ENCODE data around the gene TMEM52. TPM values are rescaled to one million over a fixed set of nuclear protein-coding genes. Genes with fewer than 3 reads are reported as not detected.
A peak's percentile ranks its signal among the peaks of the same experiment; 100 is the strongest.

The TMEM52 gene
- total and polyA plus RNA-seq, 2 of the 13 experiments (the other 11 are each of a cell fraction or from before 2014, with no cell fraction given) = 13.2 to 18.7 TPM

- TF ChIP-seq ZNF280B (CRISPR knock-in tag; IDR thresholded peaks at IDR 0.05; ENCODE audit: borderline replicate concordance) (no peak), ZBTB3 (CRISPR knock-in tag; IDR thresholded peaks at IDR 0.05; ENCODE audit: borderline replicate concordance, low read depth) (no peak), DRAP1 (CRISPR knock-in tag; IDR thresholded peaks at IDR 0.05) (no peak), THAP11 (CRISPR knock-in tag; IDR thresholded peaks at IDR 0.05) (no peak), TARDBP (CRISPR knock-in tag; IDR thresholded peaks at IDR 0.05) (no peak), ZNF670 (CRISPR knock-in tag; IDR thresholded peaks at IDR 0.05; ENCODE audit: borderline replicate concordance) (no peak), ZNF570 (CRISPR knock-in tag; IDR thresholded peaks at IDR 0.05; ENCODE audit: borderline replicate concordance) (no peak), ARNTL (CRISPR knock-in tag; IDR thresholded peaks at IDR 0.05) (no peak), MTA1 (CRISPR knock-in tag; IDR thresholded peaks at IDR 0.05; ENCODE audit: borderline replicate concordance) (no peak), ZNF205 (CRISPR knock-in tag; IDR thresholded peaks at IDR 0.05) (no peak), ZNF749 (CRISPR knock-in tag; IDR thresholded peaks at IDR 0.05; ENCODE audit: borderline replicate concordance) (no peak), ZFY (CRISPR knock-in tag; IDR thresholded peaks at IDR 0.05) (no peak), ZKSCAN8 (CRISPR knock-in tag; IDR thresholded peaks at IDR 0.05; ENCODE audit: borderline replicate concordance) (no peak), SALL2 (CRISPR knock-in tag; IDR thresholded peaks at IDR 0.05) (no peak), HOXA5 (CRISPR knock-in tag; IDR thresholded peaks at IDR 0.05) (no peak), ZNF441 (CRISPR knock-in tag; IDR thresholded peaks at IDR 0.05; ENCODE audit: borderline replicate concordance) (no peak), ZNF543 (CRISPR knock-in tag; IDR thresholded peaks at IDR 0.05) (0 out of 2 replicates have a peak, but pooled peaks have one; percentile 11), RFXANK (CRISPR knock-in tag; IDR thresholded peaks at IDR 0.05) (no peak), HIC2 (CRISPR knock-in tag; IDR thresholded peaks at IDR 0.05; ENCODE audit: low read depth) (0 out of 2 replicates have a peak, but pooled peaks have one; percentile 14), ZNF780A (CRISPR knock-in tag; IDR thresholded peaks at IDR 0.05) (no peak), MXI1 (IDR thresholded peaks at IDR 0.05; ENCODE audit: borderline replicate concordance, low read depth, low read length) (no peak), ZNF761 (CRISPR knock-in tag; conservative IDR thresholded peaks at IDR 0.05) (0 out of 2 replicates have a peak, but pooled peaks have one; percentile 51), ZNF557 (CRISPR knock-in tag; IDR thresholded peaks at IDR 0.05) (no peak), KLF11 (CRISPR knock-in tag; IDR thresholded peaks at IDR 0.05) (no peak), U2AF2 (IDR thresholded peaks at IDR 0.05; ENCODE audit: low read depth, low read length) (no peak), ZMAT3 (CRISPR knock-in tag; conservative IDR thresholded peaks at IDR 0.05) (0 out of 2 replicates have a peak, but pooled peaks have one; percentile 29), ZNF768 (CRISPR knock-in tag; IDR thresholded peaks at IDR 0.05) (no peak), ZNF138 (CRISPR knock-in tag; IDR thresholded peaks at IDR 0.05; ENCODE audit: low read depth) (no peak), ZNF367 (CRISPR knock-in tag; IDR thresholded peaks at IDR 0.05; ENCODE audit: borderline replicate concordance) (no peak), ZNF597 (CRISPR knock-in tag; IDR thresholded peaks at IDR 0.05) (no peak), ZFP36L1 (CRISPR knock-in tag; IDR thresholded peaks at IDR 0.05) (no peak)
Measured at GRCh38 chr1:1922702-1922955, 3.5 kb upstream of the TMEM52 start (continued).
